HEK293T (cell line): ENCODE measurements around the gene FADS6.

Experiments
- CTCF ChIA-PET: fragments of 350-600 bp; formaldehyde crosslinking; extraction: SDS; loops from one replicate; lab custom pipeline; 2021; ENCODE audit warnings: antibody characterized with exemption, inconsistent platforms; lab: Yijun Ruan, JAX
- POLR2A ChIA-PET: fragments of 350-600 bp; formaldehyde crosslinking; extraction: SDS; loops from one replicate; lab custom pipeline; 2020; ENCODE audit warnings: antibody characterized with exemption, inconsistent platforms; lab: Yijun Ruan, JAX
- DNase-seq: peaks from one replicate; pipeline ENCODE4 v3.0.0; 2012; ENCODE audit warnings: mixed read lengths; ENCODE audit errors: extremely low spot score
- ARNT ChIP-seq: fragments of 450-650 bp; IDR thresholded peaks from 2 replicates; pipeline ENCODE4 v1.6.1; 2017; ENCODE audit warnings: mild to moderate bottlenecking
- BHLHE40 ChIP-seq: fragments of 450-650 bp; IDR thresholded peaks from 2 replicates; pipeline ENCODE4 v1.6.1; 2016; ENCODE audit warnings: mild to moderate bottlenecking, moderate library complexity, borderline replicate concordance
- CTBP1 ChIP-seq: fragments of 450-650 bp; IDR thresholded peaks from 2 replicates; pipeline ENCODE4 v1.6.1; 2016; ENCODE audit warnings: borderline replicate concordance
- ELF4 ChIP-seq: fragments of 450-650 bp; IDR thresholded peaks from 2 replicates; pipeline ENCODE4 v1.6.1; 2017; ENCODE audit warnings: antibody characterized with exemption
- FOXA1 ChIP-seq: fragments of 450-650 bp; IDR thresholded peaks from 2 replicates; pipeline ENCODE4 v1.6.1; 2016; ENCODE audit warnings: mild to moderate bottlenecking
- FOXK2 ChIP-seq: fragments of 450-650 bp; IDR thresholded peaks from 2 replicates; pipeline ENCODE4 v1.6.1; 2016; ENCODE audit warnings: mild to moderate bottlenecking
- FOXM1 ChIP-seq: fragments of 450-650 bp; IDR thresholded peaks from 2 replicates; pipeline ENCODE4 v1.6.1; 2017; ENCODE audit warnings: mild to moderate bottlenecking, borderline replicate concordance
- HDGF ChIP-seq: fragments of 450-650 bp; IDR thresholded peaks from 2 replicates; pipeline ENCODE4 v1.6.1; 2017; ENCODE audit warnings: antibody characterized with exemption, borderline replicate concordance
- L3MBTL2 ChIP-seq: fragments of 450-650 bp; conservative IDR thresholded peaks from 2 replicates; pipeline ENCODE4 v1.6.1; 2016; ENCODE audit warnings: mild to moderate bottlenecking
- LEF1 ChIP-seq: fragments of 450-650 bp; IDR thresholded peaks from 2 replicates; pipeline ENCODE4 v1.6.1; 2017; ENCODE audit warnings: mild to moderate bottlenecking, borderline replicate concordance
- NFRKB ChIP-seq: fragments of 450-650 bp; IDR thresholded peaks from 2 replicates; pipeline ENCODE4 v1.6.1; 2016; ENCODE audit warnings: mild to moderate bottlenecking, moderate library complexity
- PKNOX1 ChIP-seq: fragments of 450-650 bp; IDR thresholded peaks from 2 replicates; pipeline ENCODE4 v1.6.1; 2016
- SP1 ChIP-seq: fragments of 450-650 bp; IDR thresholded peaks from 2 replicates; pipeline ENCODE4 v1.6.1; 2017
- SUZ12 ChIP-seq: fragments of 450-650 bp; IDR thresholded peaks from 2 replicates; pipeline ENCODE4 v1.6.1; 2016; ENCODE audit warnings: mild to moderate bottlenecking
- TARDBP ChIP-seq: fragments of 450-650 bp; IDR thresholded peaks from 2 replicates; pipeline ENCODE4 v1.6.1; 2016
- ZNF384 ChIP-seq: fragments of 450-650 bp; IDR thresholded peaks from 2 replicates; pipeline ENCODE4 v1.6.1; 2016

FADS6 gene

GRCh38 chr17:74936470-74936799 lies 43.0 kb upstream of the FADS6 start:
- ChIA-PET CTCF (interaction anchor here (0.6 to 0.9 kb wide), 2 partner anchors 16 to 25 kb away, joined by 4 to 5 read pairs; no protein-coding TSS in a partner anchor), POLR2A (no interaction called here)
- no peak for DNase-seq

GRCh38 chr17:74935585-74936469 lies 42.4 kb upstream of the FADS6 start, which contains the start of gene OTOP3:
Gene OTOP3, plus strand, starts transcription at chr17:74935898. Its CDS starts 24 bp downstream, at chr17:74935922.
- TF ChIP-seq LEF1 (no peak), BHLHE40 (no peak), ARNT (no peak), NFRKB (no peak), ELF4 (no peak), FOXA1 (no peak), CTBP1 (no peak), FOXK2 (no peak), ZNF384 (no peak), TARDBP (no peak), PKNOX1 (no peak), HDGF (no peak), FOXM1 (no peak), SP1 (no peak), L3MBTL2 (no peak), SUZ12 (no peak)
- ChIA-PET CTCF (interaction anchor here (1.1 kb wide), 1 partner anchor 22 kb away, joined by 3 read pairs; no protein-coding TSS in a partner anchor), POLR2A (no interaction called here)
- DNase-seq: no peak

More at GRCh38 chr17:74936470-74936799, 43.0 kb upstream of the FADS6 start:
- no peak for TF ChIP-seq SP1
- TF ChIP-seq LEF1: no peak
- no peak for TF ChIP-seq ARNT
- TF ChIP-seq ELF4: no peak
- no peak for TF ChIP-seq FOXM1
- no peak for TF ChIP-seq FOXA1
- no peak for TF ChIP-seq TARDBP
- no peak for TF ChIP-seq L3MBTL2
- no peak for TF ChIP-seq FOXK2
- no peak for TF ChIP-seq ZNF384

- ChIA-PET CTCF (interaction anchor here (1.1 to 1.5 kb wide), 2 partner anchors 23 to 26 kb away, joined by 3 to 7 read pairs; no protein-coding TSS in a partner anchor), POLR2A (no interaction called here)
- no peak for DNase-seq
- no peak for TF ChIP-seq BHLHE40
- TF ChIP-seq NFRKB: no peak
- no peak for TF ChIP-seq L3MBTL2
- no peak for TF ChIP-seq HDGF
- TF ChIP-seq TARDBP: no peak
- TF ChIP-seq FOXM1: no peak
- no peak for TF ChIP-seq SP1
- TF ChIP-seq FOXA1: no peak
- no peak for TF ChIP-seq PKNOX1
- TF ChIP-seq FOXK2: no peak
Measured at GRCh38 chr17:74935048-74935447, 41.6 kb upstream of the FADS6 start.

GRCh38 chr17:74930535-74931036 lies 37.2 kb upstream of the FADS6 start:
- POLR2A ChIA-PET: interaction anchor here (1.4 kb wide), 1 partner anchor 30 kb away, joined by 3 read pairs; no protein-coding TSS in a partner anchor
- no peak for DNase-seq
- CTCF ChIA-PET: no interaction called here
- TF ChIP-seq ELF4 (no peak), L3MBTL2 (no peak), NFRKB (no peak), ARNT (no peak), FOXM1 (no peak), TARDBP (no peak), FOXA1 (no peak), SUZ12 (no peak), SP1 (no peak), CTBP1 (no peak), PKNOX1 (no peak), BHLHE40 (no peak), FOXK2 (no peak), ZNF384 (no peak)

- POLR2A ChIA-PET: interaction anchor here (0.7 kb wide), 1 partner anchor 56 kb away, joined by 3 read pairs; the partner anchor contains the start of gene FDXR
- TF ChIP-seq SUZ12 (no peak), HDGF (no peak), FOXK2 (no peak), FOXM1 (no peak), L3MBTL2 (no peak), CTBP1 (no peak), PKNOX1 (no peak), LEF1 (no peak), ELF4 (no peak), SP1 (no peak), ZNF384 (no peak), ARNT (no peak)
- CTCF ChIA-PET: interaction anchor here (0.6 kb wide), 1 partner anchor 118 kb away, joined by 3 read pairs; no protein-coding TSS in a partner anchor
- no peak for DNase-seq
Measured at GRCh38 chr17:74928786-74929185, 35.4 kb upstream of the FADS6 start.
